ENCODE data around the gene KCNMA1. TPM values are rescaled to one million over a fixed set of nuclear protein-coding genes. Genes with fewer than 3 reads are reported as not detected.

KCNMA1 gene
- total and polyA plus RNA-seq, 9 of the 15 experiments (the other 6 are each of a cell fraction or from before 2014, with no cell fraction given): 0.01 to 0.95 (median 0.15) TPM; not detected in 4

- no peaks in the 10 kb centered on the region for H3K9me1 ChIP-seq (ENCODE audit: control insufficient read depth, insufficient read depth, low read length)
- intact Hi-C loops (cut with micrococcal nuclease): loop anchor here (1.0 to 10.0 kb wide), 5 partner anchors 107 to 468 kb away; no protein-coding TSS in a partner anchor
- H4K20me1 ChIP-seq (replicated peaks; ENCODE audit: control insufficient read depth, insufficient read depth, low read length): no peaks in the 10 kb centered on the region; the same call in 1 of the 2 replicates
- H2AFZ ChIP-seq (ENCODE audit: low read depth, low read length): no peak overlapping the region
- ChIA-PET CTCF (ENCODE audit: low intra/inter-chr PET ratio) (interaction anchor here (0.6 to 2.9 kb wide), 14 partner anchors 122 to 477 kb away, joined by 3 to 25 read pairs (median 5); no protein-coding TSS in a partner anchor), POLR2A (no interaction called here)
- ATAC-seq (peak; percentile 81), DNase-seq (ENCODE audit: extremely low read depth in 1 of 4, low spot score in 3 of 4) (peak; percentile 71 to 81 (median 73)), FAIRE-seq (peak; percentile 96)
- no peak overlapping the region for H3K9ac ChIP-seq (ENCODE audit: insufficient read depth in 1 of 2, low read depth in 2 of 2, low read length in 2 of 2)
- no peak overlapping the region for H3K4me3 ChIP-seq
- whole genome bisulfite sequencing (ENCODE audit: insufficient coverage, low coverage, missing lambda C conversion rate): under 1% methylated on average over 5 of the region's 5 CpGs
- H3K9me3 ChIP-seq (replicated peaks; ENCODE audit: control insufficient read depth, insufficient read depth, low read depth, low read length): no peaks in the 10 kb centered on the region
- no peak overlapping the region for H3K27ac ChIP-seq (ENCODE audit: extremely low read depth, low read depth, low read length)
- H3K79me2 ChIP-seq (ENCODE audit: control insufficient read depth, insufficient read depth, low read length): no peaks in the 10 kb centered on the region
- no peaks in the 10 kb centered on the region for H3K4me1 ChIP-seq (replicated peaks in 1 of 2; ENCODE audit: control insufficient read depth in 2 of 2, insufficient read depth in 2 of 2, low read length in 2 of 2)
- BruUV-seq (replicated peaks): no TSS peak
- no peak overlapping the region for H3K4me2 ChIP-seq (ENCODE audit: insufficient read depth, low read length)
- peaks cover 6 to 19% of the 10 kb centered on the region in 2 experiments; a peak in 3 of 5 replicates for H3K27me3 ChIP-seq (ENCODE audit: control insufficient read depth in 2 of 2, insufficient read depth in 2 of 2, low read length in 2 of 2)
- in situ Hi-C loops (cut with MboI): loop anchor here (5.0 to 25.0 kb wide), 2 partner anchors 255 to 475 kb away; no protein-coding TSS in a partner anchor
- no peaks in the 10 kb centered on the region for H3K36me3 ChIP-seq (ENCODE audit: control insufficient read depth, insufficient read depth, low read length)
- TF ChIP-seq MAZ (CRISPR knock-in tag; conservative IDR thresholded peaks at IDR 0.05 in 1 of 2, IDR thresholded peaks at IDR 0.05 in 1 of 2) (0 out of 4 replicates have a peak, but pooled peaks of 1 of the 2 experiments have one; percentile 45), ZNF175 (CRISPR knock-in tag; IDR thresholded peaks at IDR 0.05; ENCODE audit: low read depth) (no peak), RAD21 (CRISPR knock-in tag; conservative IDR thresholded peaks at IDR 0.05 in 1 of 2, IDR thresholded peaks at IDR 0.05 in 1 of 2) (peak; percentile 93 to 94), PKNOX1 (IDR thresholded peaks at IDR 0.05) (peak; percentile 5; the same call in 1 of the 2 replicates), ARID2 (IDR thresholded peaks at IDR 0.05) (peak; percentile 63; the same call in 1 of the 2 replicates), CC2D1A (IDR thresholded peaks at IDR 0.05) (peak; percentile 68; the same call in 1 of the 2 replicates), DEAF1 (CRISPR knock-in tag; IDR thresholded peaks at IDR 0.05) (peak; percentile 94), GABPB2 (CRISPR knock-in tag; conservative IDR thresholded peaks at IDR 0.05) (no peak), DLX4 (CRISPR knock-in tag; IDR thresholded peaks at IDR 0.05) (no peak), CEBPG (CRISPR knock-in tag; IDR thresholded peaks at IDR 0.05) (no peak), CEBPG (tag; conservative IDR thresholded peaks at IDR 0.05 in 1 of 2, IDR thresholded peaks at IDR 0.05 in 1 of 2) (peak in 1 of 2 experiments; percentile 69; a peak in 2 of 4 replicates), ZNF316 (IDR thresholded peaks at IDR 0.05) (no peak)
Observed at GRCh38 chr10:77641788-77642397, 4.3 kb upstream of the KCNMA1 start.
